GM19372 (cell line): ENCODE measurements around the gene TEX14.
"Not testable (repeated sequence)": the region's sequence is repeated elsewhere in the genome, so short reads cannot be mapped to it uniquely, and the experiment has no call there.

Source experiments
- ATAC-seq: cut with Tn5 transposase; IDR thresholded peaks from one replicate; pipeline ENCODE4 v1.9.1; 2021; ENCODE audit warnings: mild to moderate bottlenecking, low read depth, moderate library complexity; ENCODE audit not compliant: unreplicated experiment

Gene TEX14

GRCh38 chr17:58614859-58615459, 76.9 kb downstream of the TEX14 start:
- no peak for ATAC-seq

GRCh38 chr17:58611331-58611730, 80.5 kb downstream of the TEX14 start:
- ATAC-seq = no peak

GRCh38 chr17:58606934-58607333, 84.9 kb downstream of the TEX14 start:
- ATAC-seq = no peak

- ATAC-seq = no peak
These were observed 85.9 kb downstream of the TEX14 start for GRCh38 chr17:58605986-58606385.

GRCh38 chr17:58605470-58605869, 86.4 kb downstream of the TEX14 start:
- no peak for ATAC-seq

- no peak for ATAC-seq
These were observed 89.9 kb downstream of the TEX14 start for GRCh38 chr17:58601976-58602375.

- ATAC-seq = no peak
These were observed 94.5 kb downstream of the TEX14 start for GRCh38 chr17:58597371-58597770.

GRCh38 chr17:58595194-58595792, 96.6 kb downstream of the TEX14 start:
- ATAC-seq = no peak

- no peak for ATAC-seq
These were observed 98.7 kb downstream of the TEX14 start for GRCh38 chr17:58593123-58593522.

GRCh38 chr17:58591455-58591854, 100.4 kb downstream of the TEX14 start:
- no peak for ATAC-seq

- no peak for ATAC-seq
These were observed 101.5 kb downstream of the TEX14 start for GRCh38 chr17:58590377-58590776.

- ATAC-seq = no peak
These were observed 104.1 kb downstream of the TEX14 start for GRCh38 chr17:58587713-58588117.

- no peak for ATAC-seq
These were observed 105.7 kb downstream of the TEX14 start for GRCh38 chr17:58586009-58586644.

GRCh38 chr17:58585554-58585953, 106.3 kb downstream of the TEX14 start:
- ATAC-seq = no peak

- no peak for ATAC-seq
These were observed 108.4 kb downstream of the TEX14 start for GRCh38 chr17:58583486-58583885.

GRCh38 chr17:58582718-58583117, 109.1 kb downstream of the TEX14 start:
- not testable (repeated sequence) for ATAC-seq

- ATAC-seq = no peak
These were observed 111.2 kb downstream of the TEX14 start for GRCh38 chr17:58580671-58581070.

- no peak for ATAC-seq
These were observed 114.1 kb downstream of the TEX14 start for GRCh38 chr17:58577696-58578095.

- no peak for ATAC-seq
These were observed 115.0 kb downstream of the TEX14 start for GRCh38 chr17:58576679-58577367.

GRCh38 chr17:58575511-58575910, 116.3 kb downstream of the TEX14 start:
- no peak for ATAC-seq

GRCh38 chr17:58574025-58574424, 117.8 kb downstream of the TEX14 start:
- ATAC-seq = no peak
